Mammary epithelial cell (primary cell): ENCODE measurements around the gene TIGAR.

Source experiments
- EZH2 ChIP-seq: IDR thresholded peaks from 2 replicates; pipeline ENCODE4 v1.6.1; 2012; ENCODE audit warnings: low read length, inconsistent platforms, borderline replicate concordance
- TF ChIP-seq, protein P1 (sequence below), 2 donors: IDR thresholded peaks in 1 of 2; conservative IDR thresholded peaks in 1 of 2; 2 replicates each; pipeline ENCODE4 v1.5.1; 2011 to 2012; ENCODE audit warnings: inconsistent platforms in 2 of 2, low read length in 2 of 2, mild to moderate bottlenecking in 2 of 2, control low read depth in 1 of 2, low read depth in 1 of 2; ENCODE audit not compliant: insufficient read depth in 1 of 2; ENCODE audit errors: extremely low read depth in 1 of 2

DNA sequence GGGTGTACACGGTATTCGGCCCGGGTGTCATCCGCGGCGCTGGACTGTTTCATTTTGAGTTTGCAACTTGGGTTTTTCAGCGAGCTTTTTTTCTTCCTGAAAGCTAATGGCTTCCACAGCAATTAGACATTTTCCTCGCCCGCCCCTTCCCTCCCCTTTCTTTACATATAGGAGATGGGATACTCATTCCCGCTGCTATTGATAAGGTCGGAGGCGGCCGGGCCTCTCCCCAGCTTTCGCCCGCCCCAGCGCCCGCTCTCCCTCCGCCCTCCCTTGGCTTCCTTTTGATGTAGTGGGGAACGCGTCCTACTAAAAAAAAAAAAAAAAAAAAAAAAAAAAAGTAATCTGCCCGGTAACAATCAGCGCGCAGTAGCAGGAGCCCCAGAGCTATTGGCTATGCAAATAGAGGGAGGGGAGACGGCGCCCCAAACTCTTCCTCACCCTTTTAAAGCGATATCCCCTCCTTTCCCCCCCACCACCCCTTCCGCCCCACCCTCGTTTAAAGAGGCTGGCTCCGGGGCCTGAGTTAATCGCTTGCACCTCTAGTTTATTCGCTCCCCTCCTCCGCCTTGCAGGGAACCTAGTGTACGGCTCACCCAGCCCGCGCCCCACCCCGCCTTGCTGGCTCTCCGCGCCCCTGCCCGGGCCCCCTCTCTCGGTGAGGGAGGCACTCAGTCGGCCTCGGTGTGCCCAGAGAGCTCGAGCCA is 49.1 kb upstream of the TIGAR start:
- TF ChIP-seq EZH2 = no peak
- TF ChIP-seq, protein P1, sequence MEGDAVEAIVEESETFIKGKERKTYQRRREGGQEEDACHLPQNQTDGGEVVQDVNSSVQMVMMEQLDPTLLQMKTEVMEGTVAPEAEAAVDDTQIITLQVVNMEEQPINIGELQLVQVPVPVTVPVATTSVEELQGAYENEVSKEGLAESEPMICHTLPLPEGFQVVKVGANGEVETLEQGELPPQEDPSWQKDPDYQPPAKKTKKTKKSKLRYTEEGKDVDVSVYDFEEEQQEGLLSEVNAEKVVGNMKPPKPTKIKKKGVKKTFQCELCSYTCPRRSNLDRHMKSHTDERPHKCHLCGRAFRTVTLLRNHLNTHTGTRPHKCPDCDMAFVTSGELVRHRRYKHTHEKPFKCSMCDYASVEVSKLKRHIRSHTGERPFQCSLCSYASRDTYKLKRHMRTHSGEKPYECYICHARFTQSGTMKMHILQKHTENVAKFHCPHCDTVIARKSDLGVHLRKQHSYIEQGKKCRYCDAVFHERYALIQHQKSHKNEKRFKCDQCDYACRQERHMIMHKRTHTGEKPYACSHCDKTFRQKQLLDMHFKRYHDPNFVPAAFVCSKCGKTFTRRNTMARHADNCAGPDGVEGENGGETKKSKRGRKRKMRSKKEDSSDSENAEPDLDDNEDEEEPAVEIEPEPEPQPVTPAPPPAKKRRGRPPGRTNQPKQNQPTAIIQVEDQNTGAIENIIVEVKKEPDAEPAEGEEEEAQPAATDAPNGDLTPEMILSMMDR (conservative IDR thresholded peaks at IDR 0.05 in 1 of 2, IDR thresholded peaks at IDR 0.05 in 1 of 2; ENCODE audit: extremely low read depth in 1 of 2, insufficient read depth in 1 of 2, low read depth in 1 of 2, low read length in 2 of 2) = no peak
